Measurements from ENCODE around the gene TRIOBP.

The TRIOBP gene

DNA sequence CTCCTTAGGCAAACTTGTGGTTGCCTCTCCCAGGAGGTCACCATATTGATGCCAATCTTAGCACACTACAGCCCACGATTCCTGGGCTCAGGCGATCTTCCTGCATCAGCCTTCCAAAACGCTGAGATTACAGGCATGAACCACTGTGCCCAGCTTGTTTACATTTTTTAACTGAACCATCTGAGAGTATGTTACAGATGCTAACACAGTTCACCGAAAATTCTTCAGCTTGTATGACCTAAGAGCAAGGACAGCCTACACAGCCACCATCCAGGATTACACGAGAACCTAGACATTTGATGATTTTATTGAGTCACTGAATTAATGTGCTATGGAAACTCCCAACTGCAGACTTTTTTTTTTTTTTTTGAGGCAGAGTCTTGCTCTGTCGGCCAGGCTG, 27.3 kb upstream of the TRIOBP start:
- DNase-seq, result no peak

DNA sequence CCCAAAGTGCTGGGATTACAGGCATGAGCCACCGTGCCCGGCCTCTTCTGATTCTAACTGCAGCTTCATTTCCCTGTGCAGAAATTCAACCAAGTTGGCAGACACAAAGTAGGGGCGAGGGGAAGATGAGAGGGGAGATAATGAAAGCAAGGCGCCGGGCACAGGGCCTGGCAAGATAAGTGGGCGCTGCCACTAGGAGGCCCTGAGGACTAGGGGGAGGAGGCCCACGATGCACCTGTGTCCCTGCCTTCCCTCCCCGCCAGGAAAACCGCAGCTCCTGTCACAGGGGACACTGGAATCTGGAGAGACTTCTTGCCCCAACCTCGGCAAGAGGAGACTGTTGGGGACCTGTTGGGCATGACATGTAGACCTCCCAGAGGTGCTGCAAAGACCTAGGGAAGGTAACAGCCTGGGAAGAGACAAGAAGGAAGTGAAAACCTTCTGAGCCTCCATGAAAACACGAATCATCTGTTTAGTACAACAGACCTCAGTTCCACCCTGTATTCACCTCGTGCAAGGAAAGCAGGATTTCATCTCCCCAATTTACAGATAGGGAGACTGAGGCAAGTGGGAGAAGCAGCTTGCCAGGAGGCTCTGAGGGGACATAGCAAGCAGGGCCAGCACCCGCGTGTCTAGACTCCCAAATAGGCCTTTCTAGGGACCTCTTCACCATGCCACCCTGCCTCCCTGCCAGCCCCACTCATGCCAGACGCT, 24.5 kb upstream of the TRIOBP start:
- no peak for DNase-seq

GRCh38 chr22:37672920-37673455, 23.9 kb upstream of the TRIOBP start:
- DNase-seq, result no peak

DNA sequence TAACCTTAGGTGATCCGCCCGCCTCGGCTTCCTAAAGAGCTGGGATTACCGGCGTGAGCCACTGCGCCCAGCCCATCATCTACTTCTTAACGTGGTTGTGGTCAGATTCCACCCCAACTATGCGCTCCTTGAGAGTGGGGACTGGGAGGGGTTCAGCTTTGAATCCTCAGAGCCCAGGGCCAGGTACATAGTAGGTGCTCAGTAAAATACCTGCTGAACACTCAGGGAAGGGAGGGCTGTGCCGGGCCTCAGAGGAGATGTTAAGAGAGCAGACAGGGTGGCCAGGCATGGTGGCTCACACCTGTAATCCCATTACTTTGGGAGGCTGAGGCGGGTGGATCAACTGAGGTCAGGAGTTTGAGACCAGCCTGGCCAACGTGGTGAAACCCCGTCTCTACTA, 22.6 kb upstream of the TRIOBP start:
- DNase-seq, result no peak

GRCh38 chr22:37674951-37675929, 21.6 kb upstream of the TRIOBP start, which contains the start of gene LGALS1:
Gene LGALS1, plus strand, starts transcription at chr22:37675636. Its CDS starts 67 bp downstream, at chr22:37675703.
- DNase-seq, result peak in 48 of 51 donors; percentile 31 to 90 (median 76)

- peak in 22 of 51 donors; percentile 10 to 60 (median 32) for DNase-seq
Measured at GRCh38 chr22:37675930-37676735, 20.7 kb upstream of the TRIOBP start.

DNA sequence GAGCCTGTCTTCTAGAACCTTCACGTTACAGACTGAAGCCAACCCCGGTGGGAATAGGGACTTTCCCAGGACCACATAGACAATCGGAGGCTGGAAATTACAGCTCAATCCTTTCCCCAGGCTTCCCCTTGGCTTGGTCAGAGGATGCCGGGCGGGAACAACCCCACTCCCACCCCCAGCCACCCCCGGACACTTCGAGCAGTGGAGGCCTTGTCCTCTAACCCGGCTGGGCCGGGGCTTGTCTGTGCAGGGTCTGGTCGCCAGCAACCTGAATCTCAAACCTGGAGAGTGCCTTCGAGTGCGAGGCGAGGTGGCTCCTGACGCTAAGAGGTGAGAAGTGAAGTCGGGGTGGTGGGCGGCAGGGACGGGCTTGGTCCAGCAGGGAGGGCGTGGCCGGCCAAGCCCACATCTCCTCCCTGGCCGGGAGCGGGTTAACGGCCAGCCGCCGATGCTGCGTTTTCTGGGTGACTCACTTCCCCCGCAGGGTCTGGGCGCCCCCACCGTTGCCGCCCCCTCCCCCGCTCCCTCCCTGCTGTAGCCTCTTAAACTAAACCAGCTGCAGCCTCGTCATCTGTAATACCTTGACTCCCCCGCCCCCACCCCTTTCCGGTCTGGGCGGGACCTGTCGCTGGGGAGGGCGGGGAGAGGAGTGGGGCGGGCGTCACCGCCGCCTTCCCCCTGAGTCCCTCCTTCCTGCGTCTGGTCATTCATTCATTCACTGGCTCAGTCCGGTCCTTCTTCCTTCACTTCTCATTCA, 19.9 kb upstream of the TRIOBP start:
- DNase-seq, result peak in 32 of 51 donors; percentile 25 to 77 (median 37)

GRCh38 chr22:37677493-37677974, 19.3 kb upstream of the TRIOBP start:
- no peak for DNase-seq

- DNase-seq, result no peak
Measured at GRCh38 chr22:37678372-37678771, 18.5 kb upstream of the TRIOBP start.

GRCh38 chr22:37679670-37680069, 17.2 kb upstream of the TRIOBP start:
- DNase-seq, result no peak

DNA sequence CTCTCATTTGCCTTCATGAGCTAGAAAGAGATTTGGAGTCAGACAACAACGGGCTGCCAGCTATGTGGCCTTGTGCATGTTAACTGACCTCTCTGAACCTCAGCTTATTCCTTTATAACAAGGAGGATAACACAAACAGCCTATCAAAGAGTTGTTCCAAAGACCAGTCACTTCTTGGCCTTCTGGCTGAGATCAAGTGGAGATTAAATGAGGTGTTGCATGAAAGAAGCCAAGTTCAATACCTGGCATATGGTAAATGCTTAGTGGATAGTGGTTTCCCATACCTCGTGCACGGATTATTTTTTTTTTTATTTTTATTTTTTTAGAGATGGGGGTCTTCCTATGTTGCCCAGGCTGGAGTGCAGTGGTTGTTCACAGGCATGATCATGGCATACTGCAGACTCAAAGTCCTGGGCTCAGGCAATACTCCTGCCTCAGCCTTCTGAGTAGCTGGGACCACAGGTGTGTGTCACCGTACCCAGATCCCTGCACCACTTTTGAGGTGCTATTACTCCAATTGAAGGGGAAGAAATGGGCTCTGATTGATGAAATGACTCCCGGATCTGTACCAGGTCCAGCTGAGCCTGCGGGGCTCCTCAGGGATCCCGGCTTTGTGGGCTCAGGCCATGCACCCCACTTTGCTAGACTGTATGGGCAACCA, 16.5 kb upstream of the TRIOBP start:
- no peak for DNase-seq

GRCh38 chr22:37681001-37681424, 15.8 kb upstream of the TRIOBP start:
- no peak for DNase-seq

GRCh38 chr22:37681556-37682049, 15.2 kb upstream of the TRIOBP start:
- peak in 34 of 51 donors; percentile 12 to 66 (median 44) for DNase-seq

DNA sequence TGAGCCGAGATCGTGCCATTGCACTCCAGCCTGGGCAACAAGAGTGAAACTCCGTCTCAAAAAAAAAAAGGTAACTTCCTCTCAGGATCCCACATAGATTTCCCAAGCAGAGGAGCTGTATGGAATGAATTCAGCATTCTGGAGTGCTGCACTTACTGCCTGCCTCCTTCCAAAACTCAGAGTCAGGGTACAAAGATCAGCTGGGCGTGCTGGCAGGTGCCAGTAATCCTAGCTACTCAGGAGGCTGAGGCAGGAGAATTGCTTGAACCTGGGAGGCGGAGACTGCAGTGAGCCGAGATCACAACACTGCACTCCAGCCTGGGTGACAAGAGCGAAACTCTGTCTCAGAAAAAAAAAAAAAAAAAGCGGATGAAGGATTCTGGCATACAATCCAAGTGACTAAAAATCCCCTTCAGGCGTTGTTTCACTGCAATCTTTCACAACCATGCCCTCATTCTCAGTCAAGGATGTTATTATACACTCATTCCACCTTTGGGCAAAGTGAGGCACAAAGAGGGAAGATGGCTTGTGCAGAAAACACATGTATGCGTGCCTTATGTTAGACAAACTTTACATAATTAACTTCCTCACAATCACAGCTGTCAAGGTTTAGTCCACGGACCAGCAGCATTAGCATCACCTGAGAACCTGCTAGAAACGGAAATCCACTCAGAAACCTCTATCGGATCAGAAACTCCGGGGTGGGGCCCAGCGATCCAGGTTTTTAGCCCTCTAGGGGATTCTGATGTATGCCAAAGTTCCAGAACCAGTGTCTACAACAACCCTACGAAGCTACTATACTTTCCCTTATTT, 11.8 kb upstream of the TRIOBP start:
- no peak for DNase-seq

GRCh38 chr22:37686002-37686982, 10.6 kb upstream of the TRIOBP start, which contains the start of gene NOL12:
Gene NOL12, plus strand, starts transcription at chr22:37686343. Its CDS starts 50 bp downstream, at chr22:37686393.
- DNase-seq, result peak in 49 of 51 donors; percentile 35 to 94 (median 72)

- no peak for DNase-seq
Measured at GRCh38 chr22:37690407-37690806, 6.4 kb upstream of the TRIOBP start.

GRCh38 chr22:37690901-37691504, 5.8 kb upstream of the TRIOBP start:
- no peak for DNase-seq
